ENCODE measurements around the gene LGR6. TPM values are rescaled to one million over a fixed set of nuclear protein-coding genes. Genes with fewer than 3 reads are reported as not detected.

Gene LGR6
- total and polyA plus RNA-seq, 2 of the 8 experiments (the other 6 are each of a cell fraction or from before 2014, with no cell fraction given) = 0.50 to 1.0 TPM

GRCh38 chr1:202282025-202282371, 88.4 kb downstream of the LGR6 start:
- no peaks in the 10 kb centered on the region for H4K20me1 ChIP-seq (replicated peaks in 1 of 2; ENCODE audit: control insufficient read depth in 1 of 2, insufficient read depth in 2 of 2, low read length in 2 of 2)

More at GRCh38 chr1:202282025-202282371, 88.4 kb downstream of the LGR6 start:
- H3K9me3 ChIP-seq (ENCODE audit: insufficient read depth in 2 of 2, low read depth in 1 of 2, low read length in 1 of 2) = no peaks in the 10 kb centered on the region
- no peaks in the 10 kb centered on the region for H3K79me2 ChIP-seq (ENCODE audit: control insufficient read depth in 1 of 2, insufficient read depth in 2 of 2, low read length in 2 of 2)
- no peak overlapping the region for H3K9ac ChIP-seq (replicated peaks in 1 of 4; ENCODE audit: extremely low read depth in 1 of 4, low read depth in 3 of 4, low read length in 3 of 4)
- H2BK20ac ChIP-seq (ENCODE audit: low read length) = peak overlapping the region; percentile 40; the same call in 1 of the 2 replicates
- H3K18ac ChIP-seq (ENCODE audit: extremely low read depth, low read length) = no peak overlapping the region
- no peak overlapping the region for H3K27ac ChIP-seq (ENCODE audit: low read depth, low read length)
- H3K4me2 ChIP-seq (ENCODE audit: insufficient read depth in 1 of 2, low read depth in 2 of 2, low read length in 2 of 2) = no peak overlapping the region
- no peak overlapping the region for H4K91ac ChIP-seq (replicated peaks; ENCODE audit: insufficient read length, low read length)
- no peaks in the 10 kb centered on the region for H3K36me3 ChIP-seq (ENCODE audit: control insufficient read depth in 2 of 4, insufficient read depth in 4 of 4, low read length in 3 of 4)
- DNase-seq (ENCODE audit: low read depth in 1 of 2, low spot score in 2 of 2) (no peak), FAIRE-seq (no peak)
- POLR2A ChIA-PET (ENCODE audit: partially characterized antibody) = no interaction called here
- H2BK5ac ChIP-seq (ENCODE audit: low read depth, low read length) = no peak overlapping the region
- no peaks in the 10 kb centered on the region for H3K23me2 ChIP-seq (ENCODE audit: low read depth, low read length)
- H4K8ac ChIP-seq (ENCODE audit: extremely low read depth, insufficient read depth, low read length) = no peak overlapping the region
- H3K56ac ChIP-seq (replicated peaks; ENCODE audit: insufficient read length, low read depth, low read length) = no peak overlapping the region
- H2AK5ac ChIP-seq (ENCODE audit: low read depth, low read length) = no peak overlapping the region
- no peak overlapping the region for H3K14ac ChIP-seq (ENCODE audit: insufficient read length)
- H2BK15ac ChIP-seq (ENCODE audit: low read length) = no peak overlapping the region
- H3K4ac ChIP-seq (replicated peaks; ENCODE audit: insufficient read length, low read depth, low read length) = no peak overlapping the region
- H3K4me3 ChIP-seq (ENCODE audit: extremely low read depth in 1 of 4, insufficient read depth in 2 of 4, low read depth in 3 of 4, low read length in 4 of 4) = no peak overlapping the region
- no peaks in the 10 kb centered on the region for H3K79me1 ChIP-seq (ENCODE audit: low read depth, low read length)
- 91% methylated on average over 5 of the region's 5 CpGs; no CpG with 5 or more reads in 1 of the 2 experiments for WGBS, 2 experiments (ENCODE audit: extremely low coverage in 1 of 2, insufficient coverage in 1 of 2, insufficient read length in 1 of 2, insufficient replicate concordance in 2 of 2, low coverage in 1 of 2, low lambda C conversion rate in 2 of 2, missing lambda C conversion rate in 1 of 2)
- CTCF ChIA-PET (ENCODE audit: partially characterized antibody) = interaction anchor here (0.6 to 4.8 kb wide), 18 partner anchors 9 to 345 kb away, joined by 3 to 27 read pairs (median 4); no protein-coding TSS in a partner anchor
- no peak overlapping the region for H2AFZ ChIP-seq (ENCODE audit: low read length)
- H4K5ac ChIP-seq (ENCODE audit: insufficient read length, low read depth, low read length) = no peak overlapping the region
- no peak overlapping the region for H2BK120ac ChIP-seq (replicated peaks; ENCODE audit: low read depth, low read length)
- TF ChIP-seq CHD2 (IDR thresholded peaks at IDR 0.05; ENCODE audit: low read length) = no peak
- TF ChIP-seq MAFK (IDR thresholded peaks at IDR 0.05; ENCODE audit: low read depth, low read length) = peak; percentile 1; the same call in 1 of the 2 replicates
- TF ChIP-seq MAX (IDR thresholded peaks at IDR 0.05) = no peak
- 0 out of 2 replicates have a peak, but pooled peaks have one; percentile 2 for TF ChIP-seq BACH1 (IDR thresholded peaks at IDR 0.05; ENCODE audit: low read length)
- no peaks in the 10 kb centered on the region for H3K27me3 ChIP-seq (replicated peaks in 1 of 4; ENCODE audit: control insufficient read depth in 3 of 4, extremely low read depth in 1 of 4, insufficient read depth in 3 of 4, low read length in 3 of 4)
- H3K4me1 ChIP-seq (replicated peaks in 1 of 4; ENCODE audit: control insufficient read depth in 3 of 4, insufficient read depth in 4 of 4, low read length in 3 of 4) = peaks cover 1 to 11% (median 5%) of the 10 kb centered on the region in 4 experiments; a peak in 4 of 7 replicates
- H3K23ac ChIP-seq (ENCODE audit: insufficient read length) = no peak overlapping the region
- H2BK12ac ChIP-seq (ENCODE audit: low read depth, low read length) = peak overlapping the region; percentile 64; the same call in 1 of the 2 replicates
